ENCODE data around the gene CLASP1. TPM values are rescaled to one million over a fixed set of nuclear protein-coding genes. Genes with fewer than 3 reads are reported as not detected.

CLASP1 gene
- total and polyA plus RNA-seq, 2 experiments from 2014 or later, result 16.6 to 56.3 TPM

- H3K27ac Mint-ChIP-seq, result no peak overlapping the region
- peaks cover 2% of the 10 kb centered on the region; the same call in 1 of the 2 replicates for H3K9me2 ChIP-seq (ENCODE audit: insufficient read depth)
Observed at GRCh38 chr2:121502246-121502645, 147.0 kb downstream of the CLASP1 start.

GRCh38 chr2:121501554-121501953 lies 147.7 kb downstream of the CLASP1 start:
- Histone ChIP-seq H3K4me1 (ENCODE audit: insufficient read depth) (no peaks in the 10 kb centered on the region), H3F3A (replicated peaks; ENCODE audit: low read depth) (no peaks in the 10 kb centered on the region), H3K36me3 (ENCODE audit: insufficient read depth) (peaks cover 15% of the 10 kb centered on the region), H3K9me2 (ENCODE audit: insufficient read depth) (peaks cover 2% of the 10 kb centered on the region; the same call in 1 of the 2 replicates), H3K27me3 (ENCODE audit: insufficient read depth) (no peaks in the 10 kb centered on the region), H2AFZ (no peak overlapping the region), H3K79me2 (replicated peaks; ENCODE audit: insufficient read depth) (peaks cover under 1% of the 10 kb centered on the region; the same call in 1 of the 2 replicates), H3K4me2 (no peak overlapping the region), H3K27ac (ENCODE audit: low read depth) (no peak overlapping the region), H3K4me3 (no peak overlapping the region), H4K20me1 (replicated peaks; ENCODE audit: insufficient read depth) (peaks cover 4% of the 10 kb centered on the region)
- peaks cover 4% of the 10 kb centered on the region; the same call in 2 of the 3 replicates for H3K4me1 Mint-ChIP-seq
- ATAC-seq (no peak), DNase-seq (ENCODE audit: low spot score) (no peak)
- peaks cover 8% of the 10 kb centered on the region for H3K9me3 Mint-ChIP-seq
- no peak overlapping the region for H3K27ac Mint-ChIP-seq
- H3K36me3 Mint-ChIP-seq (ENCODE audit: low read depth), result peaks cover 47% of the 10 kb centered on the region
- no peaks in the 10 kb centered on the region for H3K27me3 Mint-ChIP-seq (ENCODE audit: insufficient read depth, low read depth, poor library complexity)
- H3K4me3 Mint-ChIP-seq, result no peak overlapping the region
- TF ChIP-seq ZNF462 (CRISPR knock-in tag; IDR thresholded peaks at IDR 0.05) (no peak), EZH2phosphoT487 (IDR thresholded peaks at IDR 0.05; ENCODE audit: unreplicated experiment) (no peak), NANOG (IDR thresholded peaks at IDR 0.05; ENCODE audit: borderline replicate concordance) (no peak), ZNF114 (CRISPR knock-in tag; IDR thresholded peaks at IDR 0.05) (no peak), ETS1 (IDR thresholded peaks at IDR 0.05) (no peak), POLR2AphosphoS5 (IDR thresholded peaks at IDR 0.05; ENCODE audit: low read depth) (no peak)

More at GRCh38 chr2:121502246-121502645, 147.0 kb downstream of the CLASP1 start:
- Histone ChIP-seq H2AFZ (no peak overlapping the region), H3K4me1 (ENCODE audit: insufficient read depth) (no peaks in the 10 kb centered on the region), H3K4me2 (no peak overlapping the region), H3K4me3 (no peak overlapping the region), H3K79me2 (replicated peaks; ENCODE audit: insufficient read depth) (peaks cover 1% of the 10 kb centered on the region), H3F3A (replicated peaks; ENCODE audit: low read depth) (no peaks in the 10 kb centered on the region), H3K27ac (ENCODE audit: low read depth) (no peak overlapping the region), H3K27me3 (ENCODE audit: insufficient read depth) (no peaks in the 10 kb centered on the region), H3K36me3 (ENCODE audit: insufficient read depth) (peaks cover 15% of the 10 kb centered on the region), H4K20me1 (replicated peaks; ENCODE audit: insufficient read depth) (peaks cover 4% of the 10 kb centered on the region)
- Mint-ChIP-seq H3K4me1 (peaks cover 8% of the 10 kb centered on the region; the same call in 2 of the 3 replicates), H3K9me3 (peaks cover 8% of the 10 kb centered on the region), H3K27me3 (ENCODE audit: insufficient read depth, low read depth, poor library complexity) (no peaks in the 10 kb centered on the region), H3K4me3 (no peak overlapping the region), H3K36me3 (ENCODE audit: low read depth) (peaks cover 47% of the 10 kb centered on the region)
- no peak for TF ChIP-seq ZNF114 (CRISPR knock-in tag; IDR thresholded peaks at IDR 0.05)
- TF ChIP-seq STAT1 (IDR thresholded peaks at IDR 0.05; ENCODE audit: unreplicated experiment), result no peak
- TF ChIP-seq CREB1 (CRISPR knock-in tag; IDR thresholded peaks at IDR 0.05; ENCODE audit: low read depth), result no peak
- no peak for TF ChIP-seq JUNB (IDR thresholded peaks at IDR 0.05; ENCODE audit: unreplicated experiment)
- TF ChIP-seq ETS1 (IDR thresholded peaks at IDR 0.05), result no peak
- no peak for TF ChIP-seq EZH2 (IDR thresholded peaks at IDR 0.05; ENCODE audit: low read depth, unreplicated experiment)
- no peak for TF ChIP-seq ZNF331 (CRISPR knock-in tag; IDR thresholded peaks at IDR 0.05; ENCODE audit: low read depth)
- TF ChIP-seq NANOG (IDR thresholded peaks at IDR 0.05; ENCODE audit: borderline replicate concordance), result no peak
- no peak for DNase-seq (ENCODE audit: low spot score)
- no peak for ATAC-seq
